Fibroblast of mammary gland (primary cell): ENCODE measurements around the gene ATP5F1E.

Experiments used
- DNase-seq: peaks from one replicate; pipeline ENCODE4 v3.0.0-alpha.2; 2010; ENCODE audit warnings: low read depth
- H3K4me3 ChIP-seq: 2 replicates; pipeline ENCODE4 v1.5.1; 2011; ENCODE audit warnings: low read depth, mild to moderate bottlenecking, low read length, moderate library complexity; ENCODE audit not compliant: control insufficient read depth
- TF ChIP-seq, protein P1 (sequence below): conservative IDR thresholded peaks from 2 replicates; pipeline ENCODE4 v1.5.1; 2011; ENCODE audit warnings: low read depth, low read length, inconsistent platforms; ENCODE audit not compliant: control insufficient read depth, insufficient read depth

Gene ATP5F1E

DNA sequence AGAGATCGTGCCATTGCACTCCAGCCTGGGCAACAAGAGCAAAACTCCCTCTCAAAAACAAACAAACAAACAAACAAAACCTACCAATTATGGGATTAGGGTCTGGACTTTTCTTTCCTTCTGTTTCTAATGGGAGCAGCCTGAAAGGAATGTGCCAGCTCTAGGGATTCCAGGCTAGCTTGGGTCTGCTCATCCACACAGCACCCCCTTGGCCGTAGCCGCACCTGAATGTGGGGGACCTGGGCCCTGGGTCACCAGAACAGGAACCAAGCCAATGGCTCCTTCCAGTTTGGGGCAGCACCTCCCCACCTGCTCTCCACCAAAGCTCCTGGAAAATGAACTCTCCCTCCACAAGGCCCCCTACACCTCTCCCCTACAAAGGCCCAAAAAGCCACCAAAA is 31.8 kb downstream of the ATP5F1E start:
- no peak for DNase-seq
- H3K4me3 ChIP-seq, result no peak overlapping the region
- TF ChIP-seq, protein P1, sequence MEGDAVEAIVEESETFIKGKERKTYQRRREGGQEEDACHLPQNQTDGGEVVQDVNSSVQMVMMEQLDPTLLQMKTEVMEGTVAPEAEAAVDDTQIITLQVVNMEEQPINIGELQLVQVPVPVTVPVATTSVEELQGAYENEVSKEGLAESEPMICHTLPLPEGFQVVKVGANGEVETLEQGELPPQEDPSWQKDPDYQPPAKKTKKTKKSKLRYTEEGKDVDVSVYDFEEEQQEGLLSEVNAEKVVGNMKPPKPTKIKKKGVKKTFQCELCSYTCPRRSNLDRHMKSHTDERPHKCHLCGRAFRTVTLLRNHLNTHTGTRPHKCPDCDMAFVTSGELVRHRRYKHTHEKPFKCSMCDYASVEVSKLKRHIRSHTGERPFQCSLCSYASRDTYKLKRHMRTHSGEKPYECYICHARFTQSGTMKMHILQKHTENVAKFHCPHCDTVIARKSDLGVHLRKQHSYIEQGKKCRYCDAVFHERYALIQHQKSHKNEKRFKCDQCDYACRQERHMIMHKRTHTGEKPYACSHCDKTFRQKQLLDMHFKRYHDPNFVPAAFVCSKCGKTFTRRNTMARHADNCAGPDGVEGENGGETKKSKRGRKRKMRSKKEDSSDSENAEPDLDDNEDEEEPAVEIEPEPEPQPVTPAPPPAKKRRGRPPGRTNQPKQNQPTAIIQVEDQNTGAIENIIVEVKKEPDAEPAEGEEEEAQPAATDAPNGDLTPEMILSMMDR, result no peak

DNA sequence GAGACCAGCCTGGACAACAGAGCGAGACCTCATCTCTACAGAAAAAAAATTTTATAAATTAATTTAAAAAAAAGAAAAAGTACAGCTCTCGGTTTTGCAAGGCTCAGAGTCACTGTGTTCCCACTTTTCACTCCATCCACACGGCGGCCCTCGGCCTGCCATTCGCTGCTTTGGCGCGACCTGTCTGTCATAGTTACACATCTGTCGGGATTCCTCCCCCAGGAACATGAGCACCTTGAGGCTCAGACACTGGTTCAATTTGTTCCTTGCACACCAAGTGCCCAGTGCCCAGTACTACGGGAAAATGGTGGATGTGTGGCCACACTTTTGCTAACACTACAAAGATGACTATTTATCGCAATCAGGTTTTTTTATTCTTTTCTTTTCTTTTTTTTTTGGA is 33.5 kb downstream of the ATP5F1E start:
- TF ChIP-seq, protein P1, result no peak
- DNase-seq, result no peak
- H3K4me3 ChIP-seq, result no peak overlapping the region

DNA sequence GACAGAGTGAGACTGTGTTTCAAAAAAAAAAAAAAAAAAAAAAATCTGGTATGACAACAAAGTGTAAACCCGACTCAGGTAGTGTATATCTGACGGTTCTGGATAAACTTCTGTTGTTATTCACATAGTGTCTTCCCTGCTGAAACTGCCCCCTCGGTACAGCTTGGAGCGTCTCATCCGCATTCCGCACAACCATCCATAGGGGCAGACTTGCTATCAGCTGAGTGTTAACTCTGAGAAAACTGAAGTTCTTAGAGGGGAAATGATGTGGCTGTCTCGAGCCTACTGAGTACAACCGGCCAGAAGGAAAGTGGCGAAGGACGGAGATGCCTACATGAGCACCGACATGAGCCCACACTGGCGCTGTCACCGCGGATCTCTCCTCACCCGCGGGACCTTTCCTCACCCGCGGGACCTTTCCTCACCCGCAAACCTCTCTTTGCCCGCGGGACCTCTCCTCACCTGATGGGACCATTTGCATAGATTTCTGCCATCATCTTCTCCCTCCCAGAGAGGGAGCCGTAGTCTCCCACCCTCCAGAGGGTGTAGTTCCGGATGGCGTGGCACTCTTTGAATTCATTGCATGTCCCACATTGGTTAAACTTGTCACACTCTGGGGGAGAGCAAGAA is 34.9 kb downstream of the ATP5F1E start:
- no peak overlapping the region for H3K4me3 ChIP-seq
- TF ChIP-seq, protein P1, result no peak
- no peak for DNase-seq

DNA sequence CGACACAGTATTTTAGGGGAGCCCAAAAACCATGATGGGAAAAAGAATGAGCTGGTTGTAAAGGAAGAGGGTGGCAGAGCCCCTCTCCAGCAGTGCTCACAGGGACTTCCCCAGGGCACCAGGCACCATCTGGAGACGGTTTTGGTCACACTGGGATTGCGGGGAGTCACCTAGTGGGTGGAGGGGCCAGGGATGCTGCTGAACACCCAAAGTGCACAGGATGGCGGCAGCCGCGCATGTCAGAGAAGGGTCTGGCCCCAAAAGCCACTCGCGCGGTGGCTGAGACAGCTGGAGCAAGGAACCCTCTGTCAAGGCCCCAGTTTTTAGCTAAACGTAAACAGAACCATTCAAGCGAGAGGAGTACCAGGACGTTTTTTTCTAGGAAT is 35.9 kb downstream of the ATP5F1E start:
- no peak overlapping the region for H3K4me3 ChIP-seq
- TF ChIP-seq, protein P1, result no peak
- DNase-seq, result no peak

DNA sequence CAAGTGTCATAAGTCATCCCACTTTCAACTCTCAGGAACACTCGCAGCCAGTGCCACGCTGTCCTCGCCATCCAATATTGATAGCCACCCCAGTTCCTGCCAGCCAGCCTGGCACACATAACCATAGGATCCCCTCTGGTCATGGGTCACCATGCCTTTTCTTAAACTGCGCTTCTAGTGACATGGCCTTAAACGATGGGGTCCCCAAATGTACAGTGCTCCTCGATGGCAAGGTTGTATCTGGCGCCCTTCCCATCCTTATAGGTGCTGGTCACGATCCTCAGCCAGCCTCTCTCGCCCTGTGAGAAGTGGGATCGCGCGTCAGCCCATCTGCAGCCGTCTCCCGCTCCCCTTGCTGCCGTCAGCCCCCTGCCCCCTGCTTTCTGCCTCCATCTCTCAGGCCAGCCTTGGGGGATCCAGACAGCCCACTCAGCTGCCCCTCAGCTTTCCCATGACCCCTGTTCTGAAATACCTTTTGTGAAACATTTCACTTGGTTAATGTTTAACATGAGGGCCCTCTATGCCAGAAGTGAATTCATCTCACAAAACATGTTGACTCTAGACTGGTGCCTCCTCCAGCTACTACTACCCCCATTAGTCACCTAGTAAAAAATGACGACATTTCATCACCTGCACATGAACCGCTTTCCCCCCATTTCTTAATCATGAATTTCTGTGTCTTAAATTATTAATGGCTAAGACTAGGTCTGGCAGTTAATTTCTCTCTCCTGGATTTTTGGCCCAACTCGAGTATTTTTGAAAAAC is 36.5 kb downstream of the ATP5F1E start:
- TF ChIP-seq, protein P1, result no peak
- no peak for DNase-seq
- no peak overlapping the region for H3K4me3 ChIP-seq

DNA sequence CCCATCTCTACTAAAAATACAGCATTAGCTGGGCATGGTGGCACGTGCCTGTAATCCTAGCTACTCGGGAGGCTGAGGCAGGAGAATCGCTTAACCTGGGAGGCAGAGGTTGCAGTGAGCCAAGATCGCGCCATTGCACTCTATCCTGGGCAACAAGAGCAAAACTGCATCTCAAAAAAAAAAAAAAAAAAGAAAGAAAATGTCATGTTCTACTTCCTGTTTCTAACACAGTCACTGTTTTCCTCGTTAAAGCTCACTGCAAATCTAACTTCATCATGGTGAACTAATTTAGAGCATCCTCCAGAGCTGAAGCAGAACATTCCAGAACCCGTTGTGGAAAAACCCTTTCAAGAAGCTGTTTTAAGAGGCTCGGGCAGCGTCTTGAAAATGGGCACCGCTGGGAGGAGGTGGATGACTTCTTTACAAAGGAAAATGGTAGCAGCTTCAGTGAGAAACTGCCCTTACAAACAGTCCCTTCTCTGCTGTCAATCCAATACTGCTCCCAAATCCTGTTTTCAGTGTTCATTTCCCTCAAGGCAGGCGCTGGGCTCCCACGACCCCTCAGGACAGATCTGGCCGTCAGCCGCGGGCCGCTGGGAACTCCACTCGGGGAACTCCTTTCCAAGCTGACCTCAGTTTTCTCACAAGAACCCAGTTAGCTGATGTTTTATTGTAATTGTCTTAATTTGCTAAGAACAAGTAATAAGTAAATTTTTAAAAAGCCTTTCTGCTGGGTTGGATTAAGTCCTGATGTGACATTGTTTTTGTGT is 37.6 kb downstream of the ATP5F1E start:
- TF ChIP-seq, protein P1, result no peak
- DNase-seq, result no peak
- no peak overlapping the region for H3K4me3 ChIP-seq
